H9 (cell line): ENCODE results near the gene CD53. TPM values are rescaled to one million over a fixed set of nuclear protein-coding genes. Genes with fewer than 3 reads are reported as not detected.

Experiments used
- DNase-seq: peaks from one replicate; pipeline ENCODE4 v3.0.0-alpha.2; 2017
- H2AFZ ChIP-seq: one replicate; pipeline ENCODE4 v1.6.1; 2013; ENCODE audit warnings: mild to moderate bottlenecking, low read length, control low read depth, moderate library complexity
- H2AK5ac ChIP-seq: 2 replicates; pipeline ENCODE4 v1.6.1; 2013; ENCODE audit warnings: low read length, control low read depth, mixed read lengths; ENCODE audit not compliant: insufficient read length
- H2BK120ac ChIP-seq: one replicate; pipeline ENCODE4 v1.6.1; 2013; ENCODE audit warnings: low read depth, mild to moderate bottlenecking, low read length, control low read depth, inconsistent platforms; ENCODE audit not compliant: poor library complexity, severe bottlenecking
- H2BK12ac ChIP-seq: 2 replicates; pipeline ENCODE4 v1.6.1; 2013; ENCODE audit warnings: low read length, control low read depth, mixed read lengths, low read depth; ENCODE audit not compliant: insufficient read length
- H2BK15ac ChIP-seq: 2 replicates; pipeline ENCODE4 v1.6.1; 2013; ENCODE audit warnings: low read depth, low read length, control low read depth
- H2BK20ac ChIP-seq: one replicate; pipeline ENCODE4 v1.6.1; 2013; ENCODE audit warnings: low read depth, mild to moderate bottlenecking, low read length, control low read depth, inconsistent platforms; ENCODE audit not compliant: poor library complexity, severe bottlenecking
- H2BK5ac ChIP-seq: 2 replicates; pipeline ENCODE4 v1.6.1; 2013; ENCODE audit warnings: low read length, control low read depth, mixed read lengths; ENCODE audit not compliant: insufficient read length
- H3K14ac ChIP-seq: 2 replicates; pipeline ENCODE4 v1.6.1; 2013; ENCODE audit warnings: low read length, control low read depth; ENCODE audit not compliant: insufficient read depth
- H3K18ac ChIP-seq: 2 replicates; pipeline ENCODE4 v1.6.1; 2013; ENCODE audit warnings: low read depth, mild to moderate bottlenecking, mixed read lengths, low read length, control low read depth; ENCODE audit not compliant: insufficient read length
- H3K23ac ChIP-seq: 2 replicates; pipeline ENCODE4 v1.6.1; 2013; ENCODE audit warnings: low read length, control low read depth, mixed read lengths, low read depth; ENCODE audit not compliant: insufficient read length
- H3K23me2 ChIP-seq: 2 replicates; pipeline ENCODE4 v1.6.1; 2013; ENCODE audit warnings: low read depth, mild to moderate bottlenecking, mixed read lengths, low read length, control low read depth; ENCODE audit not compliant: insufficient read length, poor library complexity, severe bottlenecking
- H3K27ac ChIP-seq: 2 replicates; pipeline ENCODE4 v1.5.1; 2013; ENCODE audit warnings: low read length, control low read depth, mixed read lengths, low read depth; ENCODE audit not compliant: insufficient read length
- H3K27me3 ChIP-seq: 2 replicates; pipeline ENCODE4 v1.6.1; 2013; ENCODE audit warnings: low read length, control low read depth, inconsistent platforms; ENCODE audit not compliant: insufficient read depth
- H3K4ac ChIP-seq: 2 replicates; pipeline ENCODE4 v1.6.1; 2013; ENCODE audit warnings: low read depth, mild to moderate bottlenecking, control low read depth, inconsistent platforms, low read length, moderate library complexity
- H3K4me1 ChIP-seq: 2 replicates; pipeline ENCODE4 v1.6.1; 2013; ENCODE audit warnings: low read length, control low read depth, inconsistent platforms; ENCODE audit not compliant: insufficient read depth
- H3K4me2 ChIP-seq: 2 replicates; pipeline ENCODE4 v1.6.1; 2013; ENCODE audit warnings: low read length, control low read depth, mixed read lengths; ENCODE audit not compliant: insufficient read length, insufficient read depth
- H3K56ac ChIP-seq: 2 replicates; pipeline ENCODE4 v1.6.1; 2013; ENCODE audit warnings: low read depth, mild to moderate bottlenecking, mixed read lengths, low read length, control low read depth; ENCODE audit not compliant: insufficient read length
- H3K79me1 ChIP-seq: 2 replicates; pipeline ENCODE4 v1.6.1; 2013; ENCODE audit warnings: low read depth, mild to moderate bottlenecking, moderate library complexity, low read length, control low read depth, inconsistent platforms; ENCODE audit not compliant: insufficient read depth, poor library complexity, severe bottlenecking
- H3K79me2 ChIP-seq: 2 replicates; pipeline ENCODE4 v1.6.1; 2013; ENCODE audit warnings: low read length, control low read depth, inconsistent platforms; ENCODE audit not compliant: insufficient read depth
- H3K9ac ChIP-seq: 2 replicates; pipeline ENCODE4 v1.6.1; 2013; ENCODE audit warnings: low read length, control low read depth, mixed read lengths; ENCODE audit not compliant: insufficient read length; ENCODE audit errors: extremely low read depth
- H3K9me3 ChIP-seq: one replicate; pipeline ENCODE4 v1.6.1; 2013; ENCODE audit warnings: low read depth, low read length, inconsistent platforms; ENCODE audit not compliant: control insufficient read depth
- H3T11ph ChIP-seq: one replicate; pipeline ENCODE4 v1.6.1; 2013; ENCODE audit warnings: mild to moderate bottlenecking, low read length, control low read depth, inconsistent platforms
- H4K20me1 ChIP-seq: one replicate; pipeline ENCODE4 v1.6.1; 2013; ENCODE audit not compliant: control insufficient read depth, insufficient read length, insufficient read depth
- H4K5ac ChIP-seq: 2 replicates; pipeline ENCODE4 v1.6.1; 2013; ENCODE audit warnings: low read depth, mild to moderate bottlenecking, mixed read lengths, low read length, control low read depth; ENCODE audit not compliant: insufficient read length
- H4K8ac ChIP-seq: replicated peaks from 2 replicates; pipeline ENCODE4 v1.6.1; 2013; ENCODE audit warnings: low read length, control low read depth, mixed read lengths, low read depth; ENCODE audit not compliant: insufficient read length
- H4K91ac ChIP-seq: 2 replicates; pipeline ENCODE4 v1.6.1; 2013; ENCODE audit warnings: low read depth, mild to moderate bottlenecking, moderate library complexity, mixed read lengths, low read length, control low read depth; ENCODE audit not compliant: insufficient read length
- H3K27ac Mint-ChIP-seq, 3 experiments: 2 replicates in 2 of 3; 3 replicates in 1 of 3; pipeline ENCODE4 v1.8.0; 2020 to 2021; ENCODE audit warnings: mixed read lengths in 3 of 3, mild to moderate bottlenecking in 1 of 3, moderate library complexity in 1 of 3
- H3K27me3 Mint-ChIP-seq: 2 replicates; pipeline ENCODE4 v1.8.0; 2021; ENCODE audit warnings: low read depth, mild to moderate bottlenecking, moderate library complexity, mixed read lengths
- H3K36me3 Mint-ChIP-seq, 3 experiments: 2 replicates in 2 of 3; 3 replicates in 1 of 3; pipeline ENCODE4 v1.8.0; 2020 to 2021; ENCODE audit warnings: low read depth in 3 of 3, mixed read lengths in 3 of 3; ENCODE audit not compliant: insufficient read depth in 1 of 3
- H3K4me1 Mint-ChIP-seq, 2 experiments: 2 replicates each; pipeline ENCODE4 v1.8.0; 2020; ENCODE audit warnings: mixed read lengths in 2 of 2
- H3K4me3 Mint-ChIP-seq, 2 experiments: 2 replicates in 1 of 2; 3 replicates in 1 of 2; pipeline ENCODE4 v1.8.0; 2020 to 2021; ENCODE audit warnings: mild to moderate bottlenecking in 2 of 2, mixed read lengths in 2 of 2, moderate library complexity in 1 of 2
- H3K9me3 Mint-ChIP-seq, 2 experiments: 2 replicates in 1 of 2; 3 replicates in 1 of 2; pipeline ENCODE4 v1.8.0; 2020; ENCODE audit warnings: mild to moderate bottlenecking in 2 of 2, mixed read lengths in 2 of 2, moderate library complexity in 1 of 2
- CTCF ChIP-seq: fragments of 200-600 bp; sonication (generic); conservative IDR thresholded peaks from 3 replicates; pipeline ENCODE4 v1.8.0; 2021; ENCODE audit warnings: antibody characterized with exemption, mild to moderate bottlenecking
- WGBS: extraction: QIAGEN DNeasy Blood & Tissue Kit; methylation state at CpG from one replicate; pipeline ENCODE4 v1.1.7; 2013; ENCODE audit warnings: missing lambda C conversion rate, low lambda C conversion rate, mixed read lengths; ENCODE audit not compliant: insufficient read length; ENCODE audit errors: extremely low coverage; 5-methylcytosine and 5-hydroxymethylcytosine counted together
- total RNA-seq: library from RNA; stranded (reverse); gene quantifications from 2 replicates; pipeline ENCODE4 v1.2.1, GENCODE V29; 2021

CD53 gene
- total RNA-seq, 1 experiment from 2014 or later: 0.15 TPM

DNA sequence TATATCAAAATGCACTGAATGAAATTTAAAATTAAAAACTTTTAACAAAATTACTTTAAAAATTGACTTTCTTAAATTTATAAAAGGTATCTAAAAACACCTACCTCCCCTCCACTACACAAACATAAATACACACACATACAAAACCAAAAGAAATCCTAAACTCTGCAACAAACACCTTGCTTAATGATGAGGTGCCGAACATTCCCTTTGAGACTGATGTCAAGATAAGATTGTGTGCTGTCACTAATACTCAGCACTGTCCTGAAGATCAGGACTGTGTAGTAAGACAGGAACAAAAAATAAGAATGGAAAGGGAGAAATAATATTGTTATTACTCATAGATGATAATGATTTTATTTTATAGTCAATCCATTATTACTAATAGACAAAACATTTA, 45.1 kb downstream of the CD53 start:
- no peaks in the 10 kb centered on the region for H3K79me2 ChIP-seq
- H3K4ac ChIP-seq: no peak overlapping the region
- H4K91ac ChIP-seq: no peak overlapping the region
- peaks cover 14 to 31% of the 10 kb centered on the region in 2 experiments for H3K9me3 Mint-ChIP-seq
- H3K9me3 ChIP-seq: no peaks in the 10 kb centered on the region
- no peaks in the 10 kb centered on the region for H3K27me3 ChIP-seq
- no peak overlapping the region for H3K23ac ChIP-seq
- H4K8ac ChIP-seq: no peak overlapping the region
- H3T11ph ChIP-seq: no peak overlapping the region
- TF ChIP-seq CTCF: no peak
- H2BK5ac ChIP-seq: no peak overlapping the region
- no peak overlapping the region for H3K9ac ChIP-seq
- H3K4me1 Mint-ChIP-seq: peaks cover 6 to 7% of the 10 kb centered on the region in 2 experiments
- H3K27ac ChIP-seq: no peak overlapping the region
- no peak overlapping the region for H2AFZ ChIP-seq
- H3K4me1 ChIP-seq: no peaks in the 10 kb centered on the region
- no peak overlapping the region for H3K56ac ChIP-seq
- H3K4me2 ChIP-seq: no peak overlapping the region
- no peaks in the 10 kb centered on the region for H3K23me2 ChIP-seq
- H3K18ac ChIP-seq: no peak overlapping the region
- no peaks in the 10 kb centered on the region for H3K79me1 ChIP-seq
- H3K4me3 Mint-ChIP-seq: no peak overlapping the region
- peaks cover 2% of the 10 kb centered on the region; the same call in 1 of the 2 replicates for H3K27me3 Mint-ChIP-seq
- H2BK120ac ChIP-seq: no peak overlapping the region
- H3K14ac ChIP-seq: no peak overlapping the region
- no peak overlapping the region for H3K27ac Mint-ChIP-seq
- peaks cover 0 to 2% (median 0%) of the 10 kb centered on the region in 3 experiments; a peak in 2 of 7 replicates for H3K36me3 Mint-ChIP-seq
- H2BK20ac ChIP-seq: no peak overlapping the region
- DNase-seq: no peak
- H2BK15ac ChIP-seq: no peak overlapping the region
- H2AK5ac ChIP-seq: no peak overlapping the region
- WGBS: no CpG with 5 or more reads among the region's 1 CpG
- H4K20me1 ChIP-seq: no peaks in the 10 kb centered on the region
- no peak overlapping the region for H4K5ac ChIP-seq
- no peak overlapping the region for H2BK12ac ChIP-seq
